ENCODE results near the gene IQUB.
"Not testable (repeated sequence)": the region's sequence is repeated elsewhere in the genome, so short reads cannot be mapped to it uniquely, and the experiment has no call there.

IQUB gene

GRCh38 chr7:123485721-123486120 lies 48.7 kb downstream of the IQUB start:
- no peak for DNase-seq (ENCODE audit: low spot score)

- DNase-seq (ENCODE audit: low spot score) = no peak
Observed at GRCh38 chr7:123485187-123485586, 49.2 kb downstream of the IQUB start.

GRCh38 chr7:123484199-123484598 lies 50.2 kb downstream of the IQUB start:
- no peak for DNase-seq (ENCODE audit: low spot score)

GRCh38 chr7:123480107-123480506 lies 54.3 kb downstream of the IQUB start:
- DNase-seq (ENCODE audit: low spot score) = no peak

- not testable (repeated sequence) for DNase-seq (ENCODE audit: low spot score)
Observed at GRCh38 chr7:123478056-123478455, 56.3 kb downstream of the IQUB start.

GRCh38 chr7:123472750-123473445 lies 61.5 kb downstream of the IQUB start:
- DNase-seq (ENCODE audit: low spot score) = no peak

GRCh38 chr7:123472327-123472726 lies 62.1 kb downstream of the IQUB start:
- no peak for DNase-seq (ENCODE audit: low spot score)

GRCh38 chr7:123468303-123468702 lies 66.1 kb downstream of the IQUB start:
- DNase-seq (ENCODE audit: low spot score) = no peak

GRCh38 chr7:123463890-123464289 lies 70.5 kb downstream of the IQUB start:
- no peak for DNase-seq (ENCODE audit: low spot score)

GRCh38 chr7:123460616-123461015 lies 73.8 kb downstream of the IQUB start:
- DNase-seq (ENCODE audit: low spot score) = no peak

- DNase-seq (ENCODE audit: low spot score) = no peak
Observed at GRCh38 chr7:123455965-123456470, 78.4 kb downstream of the IQUB start.

GRCh38 chr7:123440101-123440548 lies 94.3 kb downstream of the IQUB start:
- no peak for DNase-seq (ENCODE audit: low spot score)

- no peak for DNase-seq (ENCODE audit: low spot score)
Observed at GRCh38 chr7:123439191-123439590, 95.2 kb downstream of the IQUB start.

GRCh38 chr7:123437447-123437995 lies 96.9 kb downstream of the IQUB start:
- no peak for DNase-seq (ENCODE audit: low spot score)

GRCh38 chr7:123435080-123435700 lies 99.2 kb downstream of the IQUB start:
- no peak for DNase-seq (ENCODE audit: low spot score)

GRCh38 chr7:123433665-123434064 lies 100.7 kb downstream of the IQUB start:
- no peak for DNase-seq (ENCODE audit: low spot score)

GRCh38 chr7:123432601-123433000 lies 101.8 kb downstream of the IQUB start:
- no peak for DNase-seq (ENCODE audit: low spot score)

GRCh38 chr7:123431075-123431614 lies 103.2 kb downstream of the IQUB start:
- DNase-seq (ENCODE audit: low spot score) = no peak

GRCh38 chr7:123425246-123425645 lies 109.1 kb downstream of the IQUB start:
- DNase-seq (ENCODE audit: low spot score) = no peak

GRCh38 chr7:123424463-123424862 lies 109.9 kb downstream of the IQUB start:
- DNase-seq (ENCODE audit: low spot score) = no peak

GRCh38 chr7:123423622-123424021 lies 110.8 kb downstream of the IQUB start:
- no peak for DNase-seq (ENCODE audit: low spot score)

GRCh38 chr7:123417580-123417979 lies 116.8 kb downstream of the IQUB start:
- DNase-seq (ENCODE audit: low spot score) = no peak

GRCh38 chr7:123415625-123416024 lies 118.8 kb downstream of the IQUB start:
- DNase-seq (ENCODE audit: low spot score) = no peak

All from HuH-7 (cell line).